NT2/D1 (cell line): ENCODE measurements around the gene GSTA5.

Experiments used
- SUZ12 ChIP-seq: IDR thresholded peaks from 2 replicates; pipeline ENCODE4 v1.6.1; 2011; ENCODE audit not compliant: insufficient read length, insufficient read depth; ENCODE audit errors: extremely low read depth
- YY1 ChIP-seq: IDR thresholded peaks from 2 replicates; pipeline ENCODE4 v1.6.1; 2011; ENCODE audit not compliant: insufficient read length, insufficient read depth

DNA sequence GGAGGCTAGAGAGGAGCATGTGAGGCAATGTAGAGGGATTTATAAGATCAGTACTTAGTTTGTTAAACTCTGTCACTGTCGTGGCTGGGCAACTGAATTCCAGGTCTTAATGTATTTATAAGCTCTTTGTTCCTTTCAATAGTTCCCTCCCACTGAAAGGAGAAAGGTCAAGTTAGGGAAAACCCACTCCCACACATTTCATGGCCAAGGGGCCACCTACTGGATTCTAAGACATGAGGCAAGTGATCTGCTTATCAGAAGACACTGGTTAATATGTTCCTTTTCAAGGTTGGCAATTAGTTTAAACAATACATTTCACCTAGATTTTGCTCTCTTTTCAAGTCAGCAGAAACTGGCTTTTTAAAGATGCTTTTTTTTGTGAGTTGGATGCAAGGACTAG, 5.4 kb upstream of the GSTA5 start:
- TF ChIP-seq YY1 (no peak), SUZ12 (no peak)
